ENCODE data around the gene ELMO1.

ELMO1 gene

GRCh38 chr7:37430171-37430570 lies 18.5 kb downstream of the ELMO1 start:
- no peak for DNase-seq

- DNase-seq, result no peak
Observed at GRCh38 chr7:37429435-37429791, 19.3 kb downstream of the ELMO1 start.

GRCh38 chr7:37428681-37429434 lies 19.8 kb downstream of the ELMO1 start:
- DNase-seq, result no peak

GRCh38 chr7:37427276-37427940 lies 21.3 kb downstream of the ELMO1 start:
- no peak for DNase-seq

GRCh38 chr7:37425498-37425897 lies 23.2 kb downstream of the ELMO1 start:
- peak; percentile 85 for DNase-seq

- no peak for DNase-seq
Observed at GRCh38 chr7:37424995-37425394, 23.7 kb downstream of the ELMO1 start.

- no peak for DNase-seq
Observed at GRCh38 chr7:37424521-37424920, 24.1 kb downstream of the ELMO1 start.

GRCh38 chr7:37421861-37422500 lies 26.7 kb downstream of the ELMO1 start:
- no peak for DNase-seq

GRCh38 chr7:37420946-37421695 lies 27.5 kb downstream of the ELMO1 start:
- no peak for DNase-seq

GRCh38 chr7:37419496-37419895 lies 29.2 kb downstream of the ELMO1 start:
- DNase-seq, result no peak

GRCh38 chr7:37418381-37418780 lies 30.3 kb downstream of the ELMO1 start:
- no peak for DNase-seq

- DNase-seq, result no peak
Observed at GRCh38 chr7:37417107-37417474, 31.6 kb downstream of the ELMO1 start.

GRCh38 chr7:37416378-37417106 lies 32.1 kb downstream of the ELMO1 start:
- no peak for DNase-seq

GRCh38 chr7:37415629-37416028 lies 33.0 kb downstream of the ELMO1 start:
- no peak for DNase-seq

- no peak for DNase-seq
Observed at GRCh38 chr7:37414352-37414983, 34.2 kb downstream of the ELMO1 start.

GRCh38 chr7:37411444-37412034 lies 37.1 kb downstream of the ELMO1 start:
- no peak for DNase-seq

- DNase-seq, result peak; percentile 57
Observed at GRCh38 chr7:37410305-37411229, 38.1 kb downstream of the ELMO1 start.

GRCh38 chr7:37409461-37409860 lies 39.2 kb downstream of the ELMO1 start:
- peak; percentile 63 for DNase-seq

- peak; percentile 50 for DNase-seq
Observed at GRCh38 chr7:37408291-37409228, 40.1 kb downstream of the ELMO1 start.

Data from suppressor macrophage treated with lipopolysaccharide for 4 hours (primary cell).